ENCODE measurements around the gene ZNF438.

ZNF438 gene

DNA sequence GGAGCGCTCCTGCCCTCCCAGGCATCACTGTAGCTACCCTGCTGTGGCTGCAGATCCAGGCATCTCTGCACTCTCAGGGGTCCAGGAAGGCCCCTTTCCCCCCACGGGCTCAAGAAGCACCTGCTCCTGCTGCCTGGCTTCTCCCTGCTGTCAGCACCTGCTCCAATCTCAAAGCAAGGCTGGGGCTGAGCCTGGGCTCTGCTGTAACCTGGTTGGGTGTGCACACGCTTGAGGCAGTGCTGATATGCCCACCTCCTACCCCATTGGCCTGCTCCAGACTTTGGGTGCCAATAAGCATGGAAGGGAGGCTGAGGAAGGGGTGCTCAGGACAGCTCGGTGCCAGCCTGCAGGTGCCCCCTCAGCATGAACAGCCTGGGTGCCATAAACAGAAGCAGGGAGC, 185.0 kb downstream of the ZNF438 start:
- DNase-seq (ENCODE audit: low spot score), result no peak

DNA sequence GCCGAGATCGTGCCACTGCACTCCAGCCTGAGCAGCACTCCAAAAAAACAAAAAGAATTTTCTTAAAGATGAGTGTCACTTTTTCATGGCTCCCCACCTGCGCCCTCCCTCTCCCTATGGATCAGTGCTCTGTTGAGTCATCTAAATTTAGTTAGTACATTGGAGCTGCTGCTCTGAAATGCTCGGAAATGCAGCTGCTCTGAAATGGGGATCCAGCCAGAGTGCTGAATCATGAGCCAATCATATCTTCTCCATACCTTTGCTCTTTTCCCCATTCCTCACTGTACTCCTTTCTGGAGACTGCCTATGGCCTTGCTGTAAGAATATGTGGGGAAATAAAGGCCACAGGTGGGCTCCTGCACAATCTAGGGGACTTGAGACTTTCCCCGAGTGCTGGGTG, 188.8 kb downstream of the ZNF438 start:
- no peak for DNase-seq (ENCODE audit: low spot score)

DNA sequence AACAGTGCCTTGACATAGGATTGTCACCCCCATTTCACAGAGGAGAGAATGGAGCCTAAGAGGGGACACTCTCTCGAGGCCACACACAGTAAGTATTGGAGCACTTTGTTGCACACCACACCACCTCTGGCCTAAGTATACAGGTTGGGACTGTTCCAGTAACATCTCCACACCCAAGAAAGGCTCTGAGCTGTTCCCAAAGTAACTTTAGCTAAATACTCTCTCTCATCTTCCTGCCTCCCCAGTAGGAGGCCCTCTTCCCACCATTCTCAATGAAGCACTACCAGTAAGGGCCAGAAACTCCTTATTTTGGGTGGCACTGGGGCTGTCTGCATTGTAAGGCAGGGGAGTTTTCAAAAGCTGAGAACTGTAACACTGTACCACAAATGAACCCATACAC, 189.5 kb downstream of the ZNF438 start:
- no peak for DNase-seq (ENCODE audit: low spot score)

DNA sequence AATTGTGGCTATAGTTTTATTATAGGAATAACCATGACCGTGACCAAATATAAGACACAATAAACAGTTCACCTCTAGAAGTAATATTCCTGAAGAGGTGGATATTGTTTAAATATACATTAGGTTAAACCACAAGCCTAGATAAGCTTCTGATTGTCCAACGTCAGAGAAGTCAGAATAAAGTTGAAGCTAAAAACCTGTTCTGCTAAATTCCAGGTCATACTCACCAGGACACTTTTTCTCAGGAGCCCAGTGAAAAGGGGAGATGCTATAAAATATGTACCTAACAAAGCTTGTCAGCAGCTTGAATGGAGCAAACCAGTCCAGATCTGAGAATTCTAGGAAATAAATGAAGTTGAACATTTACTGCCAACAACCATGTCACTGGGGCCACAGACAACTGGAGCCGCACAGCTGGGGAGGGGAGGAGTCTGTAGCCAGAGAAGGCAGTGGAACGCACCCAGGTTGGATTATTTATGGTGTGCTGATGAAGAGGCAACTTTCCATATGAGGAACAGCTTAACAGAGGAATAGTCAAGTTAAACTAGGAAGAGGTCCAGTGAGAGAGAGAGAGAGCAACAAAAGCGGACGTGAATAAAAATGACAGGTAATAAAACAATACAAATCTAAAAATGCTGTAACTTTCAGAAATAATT, 191.1 kb downstream of the ZNF438 start:
- no peak for DNase-seq (ENCODE audit: low spot score)

DNA sequence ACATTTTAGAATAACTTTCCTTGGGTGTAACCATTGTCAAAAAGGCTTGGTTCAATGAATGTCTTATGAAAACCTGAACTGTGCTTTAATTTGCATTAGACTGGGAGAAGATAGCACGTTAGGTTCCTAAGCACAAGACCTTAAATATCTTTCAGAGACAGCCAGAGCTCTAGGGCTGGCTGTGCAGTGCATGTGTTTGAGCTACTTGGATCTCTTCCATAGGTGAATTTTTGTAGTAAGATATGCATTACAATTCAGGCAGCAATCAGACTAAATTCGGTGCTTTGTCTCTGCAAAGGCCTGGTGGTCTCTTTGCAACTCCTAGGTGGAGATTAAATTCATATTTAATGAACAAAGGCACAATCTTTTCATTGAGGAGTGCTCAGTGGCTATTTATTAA, 192.0 kb downstream of the ZNF438 start:
- no peak for DNase-seq (ENCODE audit: low spot score)

DNA sequence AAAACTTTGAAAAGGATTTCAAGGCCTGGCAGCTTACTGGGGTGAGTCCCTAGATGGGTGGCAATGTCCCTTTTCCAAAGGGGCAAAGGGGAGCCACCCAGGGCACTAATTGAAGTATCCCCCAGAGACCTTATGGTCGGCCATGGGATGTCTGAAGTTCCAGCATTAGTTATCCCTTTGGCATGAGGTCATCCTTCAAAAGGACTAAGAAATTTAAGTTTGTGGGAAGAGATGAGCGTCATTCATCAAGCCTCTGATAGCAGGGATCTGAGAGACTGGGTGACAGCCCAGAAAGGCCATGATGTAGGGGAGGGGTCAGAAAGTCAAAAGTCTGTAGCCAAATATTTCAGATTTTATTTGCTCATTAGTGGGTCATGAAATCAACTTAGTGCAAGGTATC, 195.3 kb downstream of the ZNF438 start:
- DNase-seq (ENCODE audit: low spot score), result no peak

DNA sequence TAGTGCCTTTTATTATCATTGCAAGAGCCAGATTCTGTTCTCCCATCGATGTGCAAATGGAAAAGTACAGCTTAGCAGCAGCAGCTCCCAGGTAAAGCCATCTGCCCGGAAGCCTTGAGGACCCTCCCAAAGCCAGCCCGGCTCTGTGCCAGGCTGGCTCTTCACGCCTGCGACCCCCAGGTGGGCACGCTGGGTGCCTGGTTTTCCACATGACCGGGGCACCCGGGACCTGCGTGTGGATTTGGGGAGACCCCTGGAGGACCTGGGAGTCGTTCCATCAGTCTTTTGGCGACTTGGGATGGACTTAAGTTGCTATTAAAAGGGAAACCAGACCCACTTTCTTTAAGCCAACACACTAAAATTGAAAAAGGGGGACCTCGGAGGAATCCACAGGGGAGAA, 196.5 kb downstream of the ZNF438 start:
- DNase-seq (ENCODE audit: low spot score), result no peak

DNA sequence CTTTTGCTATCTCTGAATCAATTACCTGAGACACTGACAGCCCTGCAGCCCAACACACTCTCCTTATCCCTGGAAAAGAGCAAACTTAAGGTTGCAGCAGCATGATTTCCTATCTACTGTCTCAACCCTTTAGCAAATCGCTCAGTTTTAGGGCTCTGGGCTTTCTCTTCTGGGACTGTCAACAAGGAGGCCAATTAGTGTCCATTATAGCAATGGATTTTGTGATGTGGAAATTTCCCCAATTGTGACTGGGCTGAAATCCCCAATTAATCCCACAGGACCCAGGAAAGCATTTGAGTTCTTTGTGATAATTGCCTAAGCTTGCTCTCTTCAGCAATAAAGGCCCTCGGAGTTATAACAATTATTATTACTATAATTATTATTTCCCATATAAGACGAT, 197.0 kb downstream of the ZNF438 start:
- no peak for DNase-seq (ENCODE audit: low spot score)

DNA sequence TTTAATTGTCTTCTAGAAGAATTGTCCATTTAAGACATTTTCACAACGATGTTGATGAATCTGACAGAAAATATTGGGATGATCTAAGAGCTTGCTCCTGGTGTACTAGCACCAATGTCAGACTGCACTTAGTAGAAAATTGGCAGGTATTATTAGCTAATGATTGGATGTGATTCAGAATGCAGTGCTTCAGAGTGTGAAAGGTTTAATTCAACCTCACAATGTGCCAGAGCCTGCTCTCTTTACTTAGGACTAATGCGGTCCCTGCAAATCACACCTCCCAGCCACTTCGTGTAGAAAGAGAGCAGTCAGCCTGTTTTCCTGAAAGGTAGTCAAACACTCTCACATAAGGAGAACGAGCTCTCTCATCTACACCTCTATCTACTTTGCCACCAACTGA, 197.5 kb downstream of the ZNF438 start:
- DNase-seq (ENCODE audit: low spot score), result no peak

DNA sequence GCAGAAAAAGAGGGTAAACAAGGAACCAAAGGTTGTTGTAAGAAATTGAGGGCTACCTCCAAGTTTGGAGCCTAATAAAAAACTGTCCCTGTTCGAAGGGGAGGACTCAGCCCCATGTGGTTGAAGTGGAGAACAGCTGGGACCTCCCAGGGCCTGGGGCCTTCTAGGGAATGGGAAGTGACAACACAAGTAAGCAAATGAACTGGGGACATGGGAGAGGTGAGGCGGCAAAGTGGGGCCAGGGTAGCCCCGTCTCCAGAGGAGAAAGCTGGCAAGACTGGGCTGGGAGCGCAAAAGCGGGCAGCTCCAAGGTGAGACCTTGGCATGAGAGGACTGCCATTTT, 198.1 kb downstream of the ZNF438 start:
- DNase-seq (ENCODE audit: low spot score), result no peak

DNA sequence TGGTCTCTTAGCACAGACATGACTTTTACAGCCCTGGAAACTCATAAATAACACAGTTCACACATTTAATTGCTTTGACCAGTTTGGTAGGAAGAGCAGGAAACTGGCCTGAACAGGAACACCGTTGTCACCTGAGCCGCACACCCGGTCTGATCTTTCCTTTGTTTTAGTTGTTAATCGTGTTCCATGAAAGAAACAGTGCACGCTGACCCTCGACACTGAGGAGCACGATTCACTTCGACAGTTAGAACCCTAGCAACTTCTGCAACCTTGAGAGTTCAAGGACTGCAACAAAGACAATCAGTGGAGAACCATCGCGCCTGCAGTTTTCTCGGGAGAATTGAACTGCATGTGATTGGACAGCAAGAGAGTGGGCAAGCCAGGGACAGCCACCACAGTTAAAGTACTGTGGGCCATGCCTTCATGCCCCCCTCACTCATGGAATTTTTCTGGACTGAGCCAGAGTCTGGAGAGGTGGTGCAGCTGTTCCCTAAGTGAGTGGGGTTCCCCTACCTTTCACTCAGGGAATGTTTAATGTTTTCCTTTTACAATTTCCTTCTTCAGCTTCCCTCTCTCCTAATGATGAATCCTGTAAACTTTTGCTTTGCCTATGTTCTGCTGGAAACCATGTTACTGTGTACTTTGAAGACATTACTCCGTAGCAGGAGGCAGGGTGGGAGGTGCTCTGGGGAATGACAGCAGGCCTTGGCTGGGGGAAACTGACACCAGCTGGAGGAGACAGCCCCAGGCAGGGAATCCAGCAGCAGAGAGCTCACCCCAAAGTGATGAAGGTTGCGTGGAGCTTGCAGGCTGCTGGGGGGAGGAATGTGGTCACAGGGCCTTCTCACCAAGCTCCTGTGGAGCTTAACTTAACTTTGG, 198.7 kb downstream of the ZNF438 start:
- no peak for DNase-seq (ENCODE audit: low spot score)

DNA sequence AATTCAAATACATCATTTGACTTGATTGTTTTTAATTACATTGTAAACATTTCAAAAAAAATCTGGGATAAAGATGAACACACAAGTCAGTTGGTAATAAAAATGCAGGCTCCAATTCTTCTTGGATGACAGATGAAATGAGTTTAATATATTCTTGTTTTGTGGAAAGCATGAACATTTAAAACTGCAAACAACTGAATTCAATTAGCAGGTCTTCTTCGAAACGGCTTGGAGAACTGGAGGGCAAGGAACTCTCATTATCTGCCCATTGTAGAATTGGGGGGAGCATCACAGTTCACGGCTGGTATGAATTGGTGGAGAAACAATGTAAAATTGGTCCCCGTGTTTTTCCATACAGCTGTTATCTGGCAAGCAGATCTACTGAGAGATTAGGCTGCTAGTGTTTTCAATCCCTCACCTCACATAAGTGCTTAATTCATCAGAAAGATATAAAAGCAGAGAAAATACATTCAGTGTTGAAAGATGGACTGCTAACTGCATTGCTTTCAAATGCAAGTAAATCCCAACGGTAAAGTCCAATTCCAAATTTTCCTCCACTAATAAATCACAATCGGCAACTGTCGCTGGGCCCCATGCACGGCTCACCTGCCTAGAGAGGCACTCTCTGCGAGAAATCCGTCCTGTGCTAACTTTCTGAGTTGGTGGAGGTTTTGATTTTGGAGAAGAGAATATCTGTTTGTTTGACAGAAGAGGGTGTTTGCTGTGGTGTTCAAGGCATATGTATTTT, 199.5 kb downstream of the ZNF438 start:
- no peak for DNase-seq (ENCODE audit: low spot score)

DNA sequence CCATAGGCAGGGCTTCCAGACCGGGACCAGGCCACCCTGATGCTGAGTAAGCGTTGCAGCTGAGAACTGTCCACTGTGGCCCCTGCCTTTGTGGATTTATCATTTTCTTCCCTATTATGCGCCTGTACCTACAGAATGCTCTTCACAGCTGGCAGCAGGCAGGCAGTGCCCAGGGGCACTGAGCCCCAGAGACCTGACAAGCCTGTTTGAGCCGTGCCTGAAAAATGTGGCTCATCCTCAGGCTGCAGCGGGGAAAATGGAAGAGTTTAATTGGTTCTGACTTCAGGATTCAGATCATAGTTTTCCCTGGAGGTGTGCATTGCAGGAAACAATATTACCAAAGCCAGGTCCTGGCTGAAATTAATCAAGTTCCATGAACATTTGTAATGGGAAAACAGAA, 200.2 kb downstream of the ZNF438 start:
- no peak for DNase-seq (ENCODE audit: low spot score)

DNA sequence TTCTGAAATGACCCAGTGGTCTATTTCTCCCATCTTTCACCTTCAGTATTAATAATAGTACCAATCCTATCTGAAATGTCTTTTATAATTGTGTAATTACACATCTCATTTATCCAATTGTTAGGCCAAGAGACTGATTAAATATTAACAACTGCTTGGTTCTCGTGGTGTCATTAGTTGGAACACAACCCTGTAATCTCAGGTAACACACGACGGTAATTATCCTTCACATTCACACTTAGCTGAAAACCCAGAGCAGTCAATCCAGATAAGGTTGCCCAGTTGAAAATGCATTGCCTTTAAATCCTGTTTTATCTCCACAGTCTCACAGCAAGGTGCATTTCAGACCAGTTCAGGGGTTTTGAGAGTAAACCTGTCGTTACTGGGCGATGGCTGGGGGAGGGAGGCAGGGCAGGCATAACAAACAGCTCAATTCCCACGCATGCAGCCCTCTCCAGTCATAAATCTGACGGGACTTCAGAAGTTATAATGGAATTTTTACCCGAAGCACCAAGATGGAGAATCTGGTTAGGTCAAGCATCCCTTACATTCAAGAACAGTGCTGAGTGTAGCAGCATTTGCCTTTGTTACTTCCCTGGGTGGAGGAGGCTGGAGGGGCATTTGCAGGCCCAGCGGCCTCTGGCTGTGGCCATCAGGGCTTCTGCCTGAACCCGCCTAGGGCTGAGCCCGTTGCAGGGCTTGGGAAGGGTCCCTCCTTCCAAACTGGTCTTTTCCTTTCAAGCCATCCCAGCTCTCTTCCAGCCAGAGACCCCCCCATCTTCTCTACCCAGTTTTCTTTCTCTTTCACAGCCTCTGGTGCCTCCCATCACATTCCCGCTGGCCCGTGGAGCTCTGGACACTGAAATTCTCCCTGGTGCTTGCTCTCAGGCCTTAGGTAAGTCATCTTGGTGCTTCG, 201.1 kb downstream of the ZNF438 start:
- no peak for DNase-seq (ENCODE audit: low spot score)

DNA sequence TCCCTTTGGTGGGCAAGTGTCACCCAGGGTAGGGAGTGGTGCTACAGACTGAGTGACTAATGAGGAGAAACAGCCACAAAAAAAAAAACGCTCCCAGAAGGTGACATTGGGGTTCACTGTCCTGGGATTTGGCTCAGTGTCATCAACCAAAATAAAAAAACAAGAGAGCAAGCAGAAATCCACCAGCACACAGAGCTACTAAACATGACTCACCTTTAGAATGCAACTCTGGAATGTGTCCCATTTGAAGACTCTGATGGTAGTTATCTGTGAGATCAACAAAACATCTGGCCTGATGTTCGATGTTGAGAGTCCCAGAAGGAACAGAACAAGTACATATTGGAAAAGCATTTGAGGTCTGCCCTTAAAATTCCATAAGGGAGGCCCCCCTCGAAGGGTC, 201.8 kb downstream of the ZNF438 start:
- peak; percentile 40 for DNase-seq (ENCODE audit: low spot score)

DNA sequence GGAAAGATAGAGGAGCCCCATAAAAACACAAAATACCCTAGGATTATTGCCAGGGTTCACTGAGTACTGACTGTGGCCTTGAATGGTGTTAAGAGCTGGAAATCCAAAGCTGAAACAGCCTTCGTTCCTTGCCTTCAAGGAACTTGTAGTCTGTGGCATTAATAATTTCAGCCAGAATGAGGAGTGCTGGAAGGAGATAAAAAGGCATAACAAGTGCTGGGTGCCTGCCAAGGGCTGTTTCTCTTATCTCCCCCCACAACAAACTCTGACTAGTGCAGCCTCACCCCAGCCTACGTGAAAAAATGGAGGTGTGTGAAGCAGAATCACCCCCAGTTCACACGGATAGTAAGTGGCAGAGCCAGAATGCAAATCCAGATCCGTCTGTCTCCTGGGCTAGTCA, 203.0 kb downstream of the ZNF438 start:
- DNase-seq (ENCODE audit: low spot score), result no peak

DNA sequence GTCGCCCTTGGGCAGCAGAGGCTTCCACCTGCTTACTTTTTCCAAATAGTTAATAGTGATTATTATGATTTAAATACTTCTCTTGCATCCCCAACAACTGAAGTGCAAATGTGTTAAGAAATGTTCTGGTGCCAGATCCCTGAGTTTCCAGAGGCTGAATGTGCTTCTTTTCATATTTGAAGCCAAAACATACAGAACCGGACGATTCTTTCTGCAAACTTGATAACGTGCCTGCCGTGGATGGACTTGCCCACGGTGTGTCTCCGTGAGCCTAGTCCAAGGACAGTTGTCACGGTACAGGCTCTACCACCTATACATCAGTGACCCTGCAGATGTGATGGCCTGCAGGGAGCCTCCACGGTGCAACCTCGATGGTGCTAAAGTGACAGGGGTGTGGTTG, 203.5 kb downstream of the ZNF438 start:
- no peak for DNase-seq (ENCODE audit: low spot score)

DNA sequence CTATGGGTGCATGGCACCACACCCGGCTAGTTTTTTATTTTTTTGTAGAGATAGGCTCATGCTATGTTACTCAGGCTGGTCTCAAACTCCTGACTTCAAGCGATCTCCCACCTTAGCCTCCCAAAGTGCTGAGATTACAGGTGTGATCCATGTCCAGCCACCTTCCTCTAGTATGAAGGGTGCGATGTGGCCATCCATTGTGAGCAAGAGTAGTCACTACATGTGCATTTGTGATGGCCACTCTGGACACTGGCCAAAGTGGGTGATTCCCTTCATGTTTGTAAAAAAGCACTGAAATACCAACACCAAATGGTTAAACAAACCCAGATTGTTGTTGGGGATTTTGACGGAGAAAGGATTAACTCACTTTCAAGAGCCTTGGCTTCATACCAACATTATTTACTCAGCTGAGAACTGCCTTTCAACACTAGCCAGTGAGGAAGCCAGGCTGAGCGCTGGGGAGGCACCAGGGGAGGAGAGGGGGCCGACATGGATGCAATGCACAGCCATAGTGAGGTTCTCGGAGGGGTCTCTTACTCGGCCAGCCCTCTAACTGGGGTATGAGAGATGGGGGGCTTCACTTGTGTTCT, 204.0 kb downstream of the ZNF438 start:
- DNase-seq (ENCODE audit: low spot score), result no peak

DNA sequence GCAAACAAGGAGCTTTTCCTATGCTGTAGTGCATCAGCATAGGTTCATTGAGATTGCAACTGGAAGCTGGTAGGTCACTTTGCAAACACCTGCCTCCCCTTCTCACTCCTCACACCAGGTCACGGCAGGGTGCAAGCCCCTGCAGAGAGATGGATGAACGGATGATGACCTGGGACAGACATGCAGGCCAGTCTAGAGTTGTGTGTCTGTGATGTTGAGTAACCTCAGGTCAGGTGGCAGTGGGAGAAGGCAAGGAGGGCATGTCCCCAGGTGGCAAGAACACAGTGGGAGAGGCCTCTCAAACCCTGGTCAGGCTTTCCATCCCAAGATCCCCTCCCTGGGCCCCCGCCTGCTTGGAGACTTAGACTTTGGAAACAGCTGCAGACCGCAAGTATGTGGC, 205.0 kb downstream of the ZNF438 start:
- no peak for DNase-seq (ENCODE audit: low spot score)

DNA sequence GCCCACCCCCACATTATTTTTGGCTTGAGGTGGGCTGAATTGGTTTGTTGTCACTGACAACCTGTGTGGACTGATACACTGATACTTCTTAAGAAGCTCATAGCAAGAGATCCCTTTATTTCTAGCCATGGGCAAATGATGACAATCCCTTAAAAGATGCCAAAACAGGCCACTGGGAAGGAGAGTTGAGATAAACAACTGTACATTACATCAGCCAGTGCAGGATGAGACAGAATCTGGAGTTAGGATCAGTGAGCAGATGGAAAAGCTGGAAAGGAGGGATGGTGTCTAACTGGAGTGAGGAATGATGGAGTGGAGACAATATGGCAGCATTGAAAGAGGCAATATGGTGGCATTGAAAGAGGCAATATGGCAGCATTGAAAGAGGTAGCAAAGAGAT, 206.2 kb downstream of the ZNF438 start:
- DNase-seq (ENCODE audit: low spot score), result no peak

DNA sequence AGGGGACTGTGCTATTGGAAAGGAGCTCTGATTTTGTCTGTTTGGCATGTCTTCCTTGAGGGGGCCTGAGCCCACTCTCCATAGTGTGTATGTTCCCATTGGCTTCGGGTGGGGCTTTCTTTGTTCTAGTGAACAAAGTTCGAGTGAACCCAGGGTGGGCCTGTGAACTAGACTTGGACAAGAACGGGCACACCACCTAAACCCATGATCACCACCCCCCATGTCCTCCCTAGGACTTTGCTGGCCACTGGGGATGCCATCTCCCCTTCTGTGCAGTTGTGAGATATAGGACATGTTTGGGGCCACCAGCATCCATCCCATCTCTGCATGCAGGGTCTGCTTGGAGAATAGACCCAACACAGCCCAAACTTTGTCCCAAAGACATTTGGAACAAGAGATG, 206.6 kb downstream of the ZNF438 start:
- DNase-seq (ENCODE audit: low spot score), result no peak

DNA sequence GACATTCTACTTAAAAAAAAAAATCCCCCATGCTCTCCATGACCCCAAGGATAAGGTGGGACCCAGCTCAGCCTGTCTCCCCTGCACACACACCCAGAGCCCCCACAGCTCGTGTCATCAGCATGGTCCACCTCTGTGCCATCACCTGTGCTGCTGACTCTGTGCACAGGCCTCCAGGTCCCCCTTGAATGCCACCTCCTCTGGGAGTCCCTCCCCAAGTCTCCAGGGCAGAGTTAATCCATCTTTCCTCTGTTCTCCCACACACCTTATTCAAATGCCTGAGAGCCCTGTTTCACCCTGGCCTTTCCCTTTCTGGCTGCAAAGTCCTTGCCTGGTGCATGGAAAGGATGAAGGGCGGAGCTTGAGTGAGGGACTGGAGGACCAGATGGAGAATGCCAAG, 208.0 kb downstream of the ZNF438 start:
- DNase-seq (ENCODE audit: low spot score), result no peak
